IPS DF 4.7 (cell line): ENCODE results near the gene NHLRC4.

Experiments used
- DNase-seq: peaks from one replicate; pipeline ENCODE4 v3.0.0-alpha.2; 2013; ENCODE audit warnings: low spot score; ENCODE audit errors: extremely low read depth

Gene NHLRC4, protein sequence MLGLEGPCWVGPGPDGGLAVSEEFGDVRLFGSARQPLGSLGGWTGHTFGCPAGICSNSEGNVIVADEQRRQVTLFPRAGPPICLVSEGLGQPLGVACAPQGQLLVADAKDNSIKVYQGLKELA

DNA sequence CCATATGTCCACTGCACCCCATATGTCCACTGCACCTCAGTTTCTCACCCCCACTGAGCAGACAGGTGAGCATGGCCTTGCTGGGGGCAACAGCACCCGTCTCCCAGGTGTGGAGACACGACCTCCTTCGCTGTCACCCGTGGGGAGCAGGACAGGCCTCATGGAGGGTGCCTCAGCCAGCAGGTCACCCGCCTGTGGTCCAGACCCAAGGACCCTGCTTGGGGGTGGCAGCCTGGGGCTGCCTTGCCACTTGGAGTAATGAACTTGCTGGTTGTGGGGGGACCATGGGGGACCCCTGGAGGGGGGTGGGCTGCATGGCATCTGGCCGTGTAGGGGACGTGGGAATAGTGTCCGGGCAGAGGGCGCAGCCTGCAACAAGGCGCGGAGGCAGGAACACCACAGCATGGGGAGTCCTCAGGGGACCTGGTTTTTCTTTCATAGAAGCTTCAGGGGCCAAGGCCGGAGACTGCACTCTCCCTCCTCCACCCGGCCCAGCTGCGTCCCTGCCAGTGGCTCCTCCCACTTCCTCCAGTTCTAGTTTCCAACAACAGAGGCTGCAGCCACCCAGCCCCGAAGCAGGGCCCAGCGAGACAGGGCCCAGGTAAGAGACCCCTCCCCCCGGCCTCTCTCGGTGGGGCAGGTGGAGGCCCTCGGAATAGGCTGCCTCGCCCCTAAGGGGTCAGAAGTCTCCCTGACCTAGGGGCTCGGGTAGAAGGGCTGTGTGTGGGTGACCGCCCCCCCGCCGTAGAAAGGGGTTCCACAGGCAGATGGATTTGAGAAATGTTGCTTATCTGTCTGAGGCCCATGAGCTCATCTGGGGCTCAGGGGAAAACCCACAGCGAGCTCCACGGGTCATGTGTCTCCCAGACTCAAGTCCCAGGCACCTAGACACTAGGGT is at the start of gene NHLRC4:
Gene NHLRC4 (plus strand): TSS at position 531 of the 898 bp plus-strand sequence. CDS start 1,043 bp downstream, outside the sequence.
- DNase-seq: no peak

DNA sequence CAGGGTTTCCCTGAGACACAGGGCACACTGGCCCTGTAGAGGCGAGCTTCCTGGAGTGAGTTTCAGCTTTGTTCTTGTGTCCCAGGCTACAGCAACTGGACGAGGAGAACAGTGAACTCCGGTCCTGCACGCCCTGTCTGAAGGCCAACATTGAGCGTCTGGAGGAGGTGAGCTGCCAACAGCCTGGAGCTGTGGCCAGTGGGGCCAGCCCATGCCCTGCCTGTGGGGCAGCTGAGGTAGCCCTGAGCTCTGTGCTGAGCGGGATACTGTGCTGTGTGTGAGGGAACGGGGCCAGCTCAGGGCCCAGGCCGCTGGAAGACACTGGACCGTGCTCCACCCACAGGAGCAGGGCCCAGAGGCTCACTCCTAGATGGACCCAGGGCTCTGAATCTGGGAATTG is 47.9 kb upstream of the NHLRC4 start:
- DNase-seq: no peak

DNA sequence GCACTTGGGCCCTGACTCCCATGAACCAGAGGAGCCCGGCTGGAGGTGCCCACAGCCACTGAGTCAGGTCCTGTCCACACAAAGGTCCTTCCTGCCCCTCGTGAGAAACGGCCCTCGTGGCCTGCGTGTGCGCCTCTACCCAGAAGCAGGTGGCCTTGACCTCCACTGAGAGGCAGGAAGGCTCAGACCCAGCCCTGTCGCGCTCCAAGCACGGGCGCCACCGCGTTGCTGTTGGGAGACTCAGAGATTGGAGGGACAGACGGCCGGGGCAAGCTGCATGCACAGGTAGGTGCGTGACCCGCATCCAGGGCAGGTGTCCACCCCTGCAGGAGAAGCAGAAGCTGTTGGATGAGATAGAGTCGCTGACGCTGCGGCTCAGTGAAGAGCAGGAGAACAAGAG is 47.4 kb upstream of the NHLRC4 start:
- no peak for DNase-seq

DNA sequence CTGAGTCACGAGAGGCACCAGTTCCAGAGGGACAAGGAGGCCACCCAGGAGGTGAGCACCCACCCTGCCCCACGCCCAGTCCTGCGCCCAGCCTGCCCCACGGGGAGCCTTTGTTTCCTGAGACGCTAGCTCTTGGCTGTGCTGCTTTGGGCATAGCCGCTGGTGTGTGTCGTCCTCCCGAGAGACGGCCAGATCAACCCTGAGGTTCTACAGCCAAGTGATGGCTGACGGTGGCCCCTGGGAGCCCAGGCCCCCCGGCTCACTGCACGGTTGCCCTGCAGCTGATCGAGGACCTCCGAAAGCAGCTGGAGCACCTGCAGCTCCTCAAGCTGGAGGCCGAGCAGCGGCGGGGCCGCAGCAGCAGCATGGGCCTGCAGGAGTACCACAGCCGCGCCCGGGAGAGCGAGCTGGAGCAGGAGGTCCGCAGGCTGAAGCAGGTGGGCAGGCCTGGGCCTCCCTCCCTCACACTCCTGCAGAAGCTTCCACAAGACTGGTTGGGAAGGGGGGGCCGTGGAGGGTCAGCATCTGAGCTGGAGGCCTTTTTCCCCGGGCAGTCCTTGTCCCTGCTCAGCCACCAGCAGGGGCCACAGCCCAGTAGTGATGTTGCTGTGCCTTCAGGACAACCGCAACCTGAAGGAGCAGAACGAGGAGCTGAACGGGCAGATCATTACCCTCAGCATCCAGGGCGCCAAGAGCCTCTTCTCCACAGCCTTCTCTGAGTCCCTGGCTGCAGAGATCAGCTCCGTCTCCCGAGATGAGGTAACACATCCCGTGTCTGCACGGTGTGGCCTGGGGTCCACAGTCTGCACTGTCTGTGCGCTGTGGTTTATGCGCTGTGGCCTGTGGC is 46.7 kb upstream of the NHLRC4 start:
- no peak for DNase-seq

DNA sequence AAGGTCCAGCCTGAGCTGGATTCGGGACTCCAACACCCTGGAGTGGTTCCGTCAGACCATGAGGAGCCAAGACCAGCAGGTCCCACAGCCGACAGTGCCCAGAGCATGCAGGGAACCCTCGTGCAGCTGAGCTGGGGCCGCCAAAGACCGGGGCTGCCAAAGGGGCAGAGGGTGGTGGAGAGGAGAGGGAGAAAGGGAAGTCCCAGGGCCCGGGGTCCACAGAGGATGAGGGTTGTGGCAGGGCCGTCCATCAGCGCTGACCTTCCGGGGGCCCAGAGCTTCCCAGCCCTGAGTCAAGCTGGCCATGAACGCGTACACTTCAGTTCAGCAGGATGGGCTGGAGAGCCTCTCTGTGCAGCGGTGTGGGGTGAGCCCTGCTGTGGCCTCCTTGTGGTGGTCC is 46.0 kb upstream of the NHLRC4 start:
- DNase-seq: no peak

DNA sequence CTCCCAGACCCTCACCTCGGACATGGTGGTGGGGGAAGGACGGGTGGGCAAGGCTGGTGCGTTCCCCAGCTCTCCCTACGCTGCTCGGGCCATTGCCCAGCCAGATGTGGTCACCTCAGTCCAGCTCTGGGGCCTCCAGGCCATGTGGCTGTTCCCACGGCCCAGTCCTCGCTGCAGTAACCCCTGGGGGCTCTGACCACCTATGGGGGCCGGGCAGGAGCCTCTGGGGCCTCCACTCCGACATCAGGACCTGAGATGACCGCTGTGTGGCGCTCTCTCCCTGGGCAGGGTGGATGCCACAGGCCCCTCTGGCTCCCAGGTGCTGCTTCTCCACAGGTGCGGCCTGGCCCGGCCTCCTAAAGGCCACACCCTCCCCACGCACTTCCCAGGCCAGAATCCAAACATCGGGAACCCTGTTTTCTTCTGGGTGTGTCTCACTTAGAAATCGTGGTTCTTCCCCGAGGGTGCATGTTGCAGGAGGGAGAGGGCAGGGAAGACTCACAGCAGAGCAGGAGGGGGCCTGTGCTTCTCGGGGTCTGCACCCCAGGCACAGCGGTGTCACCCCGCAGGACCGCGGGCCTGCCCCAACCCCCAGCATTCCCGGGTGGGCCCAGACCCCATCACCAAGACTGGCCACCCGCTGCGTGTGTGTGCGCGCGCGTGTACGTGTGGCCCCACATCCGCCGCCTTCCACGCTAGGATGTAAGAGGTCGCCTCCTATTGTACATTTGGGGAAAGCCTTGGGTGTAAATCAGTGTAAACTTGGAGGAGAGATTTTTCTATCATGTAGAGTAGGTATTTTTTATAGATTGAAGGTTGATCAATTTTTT is 45.2 kb upstream of the NHLRC4 start:
- DNase-seq: no peak

DNA sequence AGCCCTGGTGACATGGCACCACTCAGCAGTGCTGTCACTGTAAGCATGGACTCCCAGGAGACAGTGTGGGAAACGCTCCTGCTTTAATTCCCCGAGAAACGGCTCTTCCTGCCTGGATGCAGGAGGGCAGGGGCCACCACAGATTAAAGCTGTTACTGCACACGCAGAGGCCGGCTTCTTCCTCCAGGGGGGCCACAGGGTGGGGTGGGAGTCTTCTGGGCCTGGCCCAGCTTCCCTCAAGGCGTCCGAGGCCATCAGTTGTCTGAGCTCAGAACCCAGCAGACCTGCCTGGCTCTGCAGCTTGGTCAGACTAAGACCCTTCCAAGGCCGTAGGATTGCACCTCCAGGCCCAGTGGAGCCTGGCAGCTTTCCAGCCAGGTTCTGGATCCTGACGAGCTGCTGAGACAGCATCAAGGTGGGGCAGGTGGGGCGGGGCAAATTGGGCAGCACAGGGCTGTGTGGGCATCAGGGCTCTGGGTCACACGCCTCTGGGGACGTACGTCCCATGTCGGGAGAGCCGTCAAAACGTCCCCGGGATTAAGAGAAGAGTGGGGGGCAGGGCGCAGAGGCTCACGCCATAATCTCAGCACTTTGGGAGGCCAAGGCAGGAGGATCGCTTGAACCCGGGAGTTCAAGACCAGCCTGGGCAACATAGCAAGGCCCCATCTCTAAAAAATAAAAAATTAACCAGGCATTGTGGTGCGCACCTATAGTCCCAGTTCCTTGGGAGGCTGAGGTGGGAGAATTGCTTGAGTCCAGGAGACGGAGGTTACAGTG is 44.3 kb upstream of the NHLRC4 start:
- DNase-seq: no peak

DNA sequence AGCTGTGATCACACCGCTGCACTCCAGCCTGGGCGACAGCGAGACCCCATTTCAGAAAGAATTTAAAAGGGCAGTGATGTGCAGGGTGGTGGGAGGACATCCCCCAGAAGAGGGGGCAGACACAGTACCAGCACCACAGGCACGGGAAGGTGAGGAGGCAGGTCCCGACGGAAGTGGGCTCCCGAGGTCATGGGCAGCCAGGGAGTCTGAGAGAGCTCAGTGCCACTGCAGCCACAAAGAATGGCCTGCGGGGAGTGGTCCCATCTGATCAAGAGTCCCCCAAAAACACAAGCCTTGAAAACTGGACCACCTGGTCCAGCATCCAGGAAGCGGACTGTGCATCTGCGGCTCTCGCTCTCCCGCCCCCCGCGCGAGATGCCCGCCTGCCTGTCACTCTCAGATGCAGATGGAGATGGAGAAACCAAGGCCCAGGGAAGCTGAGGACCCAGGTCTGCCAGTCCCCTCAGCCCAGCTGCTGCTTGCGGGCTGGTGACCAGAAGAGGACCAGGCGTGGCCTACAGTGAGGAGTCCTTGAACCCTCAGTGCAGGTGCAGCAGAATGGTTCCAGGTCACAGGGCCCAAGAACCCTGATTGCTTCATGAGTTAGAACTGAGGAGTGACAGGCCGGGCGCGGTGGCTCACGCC is 43.6 kb upstream of the NHLRC4 start:
- no peak for DNase-seq

DNA sequence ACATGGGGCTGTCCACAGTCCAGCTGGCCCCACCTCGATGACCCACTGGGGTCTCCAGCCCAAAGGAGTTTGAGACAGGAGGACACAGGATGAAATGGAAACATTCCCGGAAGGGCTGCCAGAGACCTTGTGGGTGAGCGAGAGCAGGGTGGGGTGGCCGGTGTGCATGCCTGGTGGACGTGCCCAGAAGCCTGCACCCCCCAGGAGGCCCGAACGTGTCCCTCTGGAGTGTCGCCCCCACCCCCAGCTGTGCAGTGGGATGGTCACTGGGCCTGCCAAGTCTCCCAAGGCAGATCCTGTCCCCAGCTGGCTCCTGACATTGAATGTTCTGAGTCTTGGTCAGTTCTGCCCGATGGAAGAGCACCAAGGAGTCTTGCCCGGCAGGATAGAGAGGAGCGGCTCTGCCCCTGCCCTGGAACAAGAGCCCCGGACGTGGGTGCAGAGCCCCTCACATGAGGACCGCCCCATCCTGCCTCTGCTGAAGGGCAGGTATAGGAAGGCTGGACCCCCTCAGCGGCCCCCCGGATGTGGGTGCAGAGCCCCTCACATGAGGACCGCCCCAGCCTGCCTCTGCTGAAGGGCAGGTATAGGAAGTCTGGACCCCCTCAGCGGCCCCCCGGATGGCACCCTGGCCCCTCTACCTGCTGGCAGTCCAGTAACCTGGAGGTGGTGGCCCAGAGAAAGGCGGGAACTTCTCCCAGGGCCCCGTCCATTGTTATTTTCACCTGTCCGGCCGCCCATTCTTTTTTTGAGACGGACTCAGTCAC is 42.3 kb upstream of the NHLRC4 start:
- DNase-seq: no peak

DNA sequence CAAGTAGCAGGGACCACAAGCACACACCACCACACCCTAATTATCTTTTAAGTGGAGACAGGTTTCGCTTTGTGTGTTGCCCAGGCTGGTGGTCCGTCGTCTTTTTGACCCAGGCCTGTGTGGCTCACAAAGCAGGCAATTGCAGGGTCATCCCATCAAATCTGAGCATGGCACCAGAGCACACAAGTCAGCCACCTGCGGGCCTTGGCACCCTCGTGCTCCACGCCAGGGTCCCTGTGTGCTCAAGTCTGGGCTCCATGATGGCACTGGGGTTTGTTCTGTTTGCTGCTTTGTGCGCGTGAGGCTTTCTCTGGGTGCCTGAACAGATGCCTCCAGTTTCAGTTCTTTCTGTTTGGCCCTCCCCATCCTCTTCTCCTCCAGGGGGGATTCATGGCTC is 41.7 kb upstream of the NHLRC4 start:
- no peak for DNase-seq

DNA sequence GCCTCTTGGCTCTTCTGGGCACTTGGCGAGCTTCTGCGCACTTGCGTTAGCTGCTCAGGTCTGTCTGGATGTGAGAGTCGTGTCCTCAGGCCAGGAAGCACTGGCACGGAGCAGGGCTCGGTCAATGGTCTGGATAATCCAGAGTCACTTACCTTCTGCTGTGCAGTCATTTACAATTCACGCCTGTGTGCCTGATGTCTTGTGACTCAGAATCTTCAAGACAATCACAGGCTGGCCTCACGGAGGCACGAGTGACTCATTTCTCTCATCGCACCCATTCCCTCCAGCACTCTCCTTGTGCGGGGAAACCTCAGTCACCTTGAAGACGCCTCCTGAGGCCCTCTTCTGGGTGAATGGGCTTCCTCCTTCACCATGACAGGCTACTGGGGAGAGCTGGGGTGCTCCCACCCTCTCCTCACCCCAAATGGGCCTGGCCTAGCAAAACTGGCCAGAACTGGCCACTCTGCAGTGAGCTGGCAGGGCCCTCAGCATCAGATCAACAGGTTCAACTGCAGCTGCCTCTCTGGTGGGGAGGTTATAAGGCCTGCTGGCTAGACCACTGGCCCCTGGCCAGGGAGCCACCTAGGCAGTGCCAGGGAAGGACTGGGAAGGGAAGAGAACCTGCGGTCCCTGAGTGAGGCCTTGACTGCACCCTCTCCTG is 41.2 kb upstream of the NHLRC4 start:
- no peak for DNase-seq

DNA sequence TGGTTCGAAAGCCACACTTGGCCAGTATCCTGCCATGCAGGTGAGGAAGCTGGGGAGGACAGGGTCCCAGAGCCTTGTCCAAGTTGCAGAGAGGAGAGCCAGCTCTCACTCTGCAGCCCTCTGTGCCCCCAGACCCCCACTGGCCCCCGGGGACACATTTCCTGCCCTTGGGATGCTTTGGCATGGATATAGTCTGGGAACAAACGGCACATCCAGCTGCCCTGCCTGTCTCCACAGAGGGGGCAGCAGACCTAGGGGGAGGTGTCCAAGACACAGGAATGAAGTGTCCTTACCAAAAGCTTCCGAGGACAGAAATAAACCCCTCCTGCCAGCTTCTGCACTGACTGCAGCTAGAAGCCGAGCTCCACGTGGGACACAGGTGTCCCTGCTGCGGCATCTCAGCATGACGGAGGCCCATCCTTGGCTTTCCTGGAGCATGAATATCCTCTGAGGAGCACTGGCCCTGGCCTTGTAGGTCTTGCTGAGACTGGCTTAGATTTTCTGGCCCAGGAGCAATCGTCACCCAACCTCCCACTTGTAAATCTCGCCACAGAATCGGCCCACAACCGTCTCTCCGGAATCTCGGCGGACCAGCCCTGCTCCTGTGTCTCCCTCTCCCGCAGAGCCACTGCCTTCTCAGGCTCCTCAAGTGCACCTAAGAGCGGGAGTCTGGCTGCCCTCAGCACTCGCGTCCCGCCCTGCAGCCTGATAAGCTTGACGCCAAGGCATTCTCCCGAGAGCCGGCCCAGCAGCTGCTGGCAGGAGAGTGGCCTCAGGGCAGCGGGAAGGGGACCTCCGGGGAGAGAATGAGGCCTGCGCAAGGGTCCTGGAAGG is 40.4 kb upstream of the NHLRC4 start:
- DNase-seq: no peak

DNA sequence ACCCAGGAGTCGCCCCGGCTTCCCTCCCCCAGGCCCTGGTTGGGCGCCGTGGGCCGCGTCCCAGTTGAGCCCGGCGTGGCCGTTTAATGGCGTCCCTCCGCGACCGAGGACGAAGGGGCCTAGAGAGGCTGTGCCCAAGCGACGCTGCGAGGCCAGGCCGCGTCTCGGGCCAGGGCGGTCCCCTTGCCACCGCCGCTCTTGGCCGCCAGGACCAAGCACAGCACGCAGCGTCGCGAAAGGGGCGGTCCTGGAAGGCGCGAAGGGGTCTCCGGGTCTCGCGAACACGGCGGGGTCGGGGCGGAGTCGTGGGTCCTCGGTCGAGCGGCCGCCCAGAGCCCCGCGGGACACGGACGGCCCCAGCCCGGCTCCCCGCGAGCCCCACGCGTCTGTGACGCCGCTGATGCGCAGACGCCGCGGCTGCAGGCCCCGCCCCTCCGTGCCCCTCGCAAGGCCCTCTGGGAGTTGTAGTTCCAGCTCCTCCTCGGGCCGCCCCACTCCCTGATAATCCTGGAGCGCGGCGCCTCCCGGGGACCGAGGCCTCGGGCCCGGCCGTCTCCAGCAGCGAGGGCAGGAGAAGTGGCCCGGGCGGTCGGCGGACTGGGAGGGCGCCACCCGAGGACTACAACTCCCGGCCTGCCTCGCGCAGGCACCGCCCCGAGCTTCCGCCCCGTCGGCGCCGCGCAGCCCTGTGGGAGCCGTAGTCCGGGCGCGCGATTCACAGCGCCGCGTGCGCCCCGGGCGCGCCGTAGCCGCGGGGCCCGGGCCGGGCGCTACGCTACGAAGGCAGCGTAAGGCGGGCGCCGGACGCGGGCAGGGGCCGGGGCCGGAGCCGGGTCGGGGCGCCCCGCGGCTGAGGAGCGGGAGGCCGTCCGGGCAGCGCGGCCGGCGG is 39.5 kb upstream of the NHLRC4 start, which contains the start of gene CAPN15:
Gene CAPN15 (plus strand): TSS at position 698 of the 889 bp plus-strand sequence. CDS start 19,127 bp downstream, outside the sequence.
- DNase-seq: no peak

DNA sequence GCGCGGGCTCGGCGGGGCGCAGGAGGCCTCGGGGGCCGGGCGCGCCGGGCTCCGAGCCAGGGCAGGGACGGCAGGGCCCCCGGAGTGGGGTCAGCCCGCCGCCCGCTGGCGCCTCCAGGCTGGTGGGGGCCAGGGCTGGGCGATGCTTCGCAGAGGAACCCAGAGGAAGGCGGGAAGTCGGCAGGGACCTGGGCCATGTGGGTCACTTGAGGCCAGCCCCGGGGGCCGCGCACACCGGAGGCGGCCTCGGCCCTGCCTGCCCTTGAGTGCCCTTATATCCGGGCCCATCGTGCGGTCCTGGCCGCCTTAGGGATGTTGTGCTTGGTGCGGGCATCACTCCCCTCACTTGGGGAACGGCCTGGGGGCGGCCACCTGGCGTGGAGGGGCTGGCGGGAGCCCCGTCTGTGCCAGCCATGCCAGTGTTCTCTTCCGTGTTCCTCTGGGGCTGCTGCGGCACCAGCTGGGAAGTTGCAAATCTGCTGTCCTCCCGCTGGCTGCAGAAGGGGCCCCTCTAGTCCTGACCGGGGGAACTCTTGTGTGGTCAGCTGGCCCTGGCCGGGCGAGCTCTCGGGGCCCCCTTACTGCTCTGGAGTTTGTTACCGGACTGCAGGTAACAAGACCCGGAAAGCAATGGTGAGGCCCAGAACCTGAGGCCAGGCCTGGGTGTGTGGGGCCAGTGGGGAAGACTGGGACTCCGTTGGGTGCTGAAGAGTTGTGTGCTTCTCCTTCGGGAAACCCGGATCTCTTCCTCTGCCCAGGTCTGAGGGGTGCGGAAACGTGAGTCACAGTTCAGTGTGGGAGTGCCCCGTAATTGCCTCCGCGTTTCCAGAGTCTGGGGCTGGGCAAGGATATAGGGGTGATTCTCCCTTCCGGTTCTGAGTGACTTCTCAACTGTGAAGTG is 38.4 kb upstream of the NHLRC4 start:
- no peak for DNase-seq

DNA sequence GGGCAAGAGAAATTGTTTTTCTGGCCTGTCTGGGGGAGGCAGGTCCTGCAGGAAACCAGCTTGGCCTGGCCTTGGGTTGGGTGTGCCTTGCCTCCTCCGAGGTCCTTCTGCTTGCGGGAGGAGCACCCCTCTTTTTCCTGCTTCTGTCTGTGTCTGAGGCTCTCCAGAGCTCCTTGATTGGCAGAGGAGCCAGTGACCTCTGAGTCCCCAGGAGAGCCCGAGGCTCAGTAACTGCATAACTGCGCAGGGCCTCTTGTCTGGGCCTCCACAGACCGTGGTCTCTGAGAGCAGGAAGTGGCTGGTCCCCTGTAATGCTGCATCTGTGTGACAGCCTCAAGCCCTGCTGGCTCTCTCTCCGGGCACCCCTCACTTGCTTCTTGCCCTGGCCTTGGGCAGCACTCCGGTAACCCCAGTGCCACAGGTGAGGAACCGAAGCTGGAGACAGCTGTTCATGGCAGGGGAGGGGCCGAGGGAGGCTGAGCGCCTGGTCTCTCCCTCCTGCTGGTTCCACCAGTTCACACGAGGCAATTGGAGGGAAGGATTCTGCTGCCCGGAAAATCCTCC is 37.7 kb upstream of the NHLRC4 start:
- DNase-seq: no peak
